K562 (cell line): ENCODE data around the gene ACTN2. TPM values are rescaled to one million over a fixed set of nuclear protein-coding genes. Genes with fewer than 3 reads are reported as not detected.

Experiments
- CHCHD3 ChIP-seq: fragments of 250-450 bp; sonication (Bioruptor Pico); IDR thresholded peaks from 2 replicates; pipeline ENCODE4 v2.1.2; 2022; ENCODE audit warnings: mild to moderate bottlenecking
- CHD7 ChIP-seq: fragments of 200-600 bp; sonication (generic); IDR thresholded peaks from one replicate; pipeline ENCODE4 v1.6.1; 2012; ENCODE audit warnings: mild to moderate bottlenecking, low read depth, low read length, inconsistent platforms
- EP300 ChIP-seq: IDR thresholded peaks from 2 replicates; pipeline ENCODE4 v1.6.1; 2012; ENCODE audit warnings: low read length, improper control_type of control experiment
- GATAD2B ChIP-seq: fragments of 450-650 bp; IDR thresholded peaks from 2 replicates; pipeline ENCODE4 v1.6.1; 2017; ENCODE audit warnings: mild to moderate bottlenecking, borderline replicate concordance
- ILK ChIP-seq: fragments of 450-650 bp; IDR thresholded peaks from 2 replicates; pipeline ENCODE4 v1.6.1; 2016; ENCODE audit warnings: missing genetic modification characterization, low read depth, mild to moderate bottlenecking, missing compliant biosample characterization, moderate library complexity, borderline replicate concordance
- KDM2B ChIP-seq: fragments of 250-450 bp; sonication (Bioruptor Pico); IDR thresholded peaks from 2 replicates; pipeline ENCODE4 v1.8.0; 2021; ENCODE audit warnings: mild to moderate bottlenecking, moderate library complexity
- MBD2 ChIP-seq: sonication (generic); IDR thresholded peaks from 2 replicates; pipeline ENCODE4 v1.6.1; 2016; ENCODE audit warnings: low read depth, borderline replicate concordance
- MTA3 ChIP-seq: fragments of 450-650 bp; formaldehyde crosslinking; IDR thresholded peaks from 2 replicates; pipeline ENCODE4 v1.6.1; 2017; ENCODE audit warnings: mild to moderate bottlenecking, borderline replicate concordance
- NR3C1 ChIP-seq: sonication (generic); formaldehyde crosslinking; IDR thresholded peaks from 2 replicates; pipeline ENCODE4 v1.8.1; 2022; ENCODE audit warnings: missing genetic modification reagents
- POLR2G ChIP-seq: fragments of 200-400 bp; formaldehyde crosslinking; IDR thresholded peaks from 2 replicates; pipeline ENCODE4 v1.6.1; 2017; ENCODE audit warnings: low read depth, mild to moderate bottlenecking, antibody characterized with exemption, low read length, moderate library complexity
- POLR2H ChIP-seq: IDR thresholded peaks from 2 replicates; pipeline ENCODE4 v1.6.1; 2016; ENCODE audit warnings: missing genetic modification characterization, low read depth, mild to moderate bottlenecking, control low read depth, missing compliant biosample characterization, moderate library complexity
- PRMT5 ChIP-seq: sonication (generic); formaldehyde crosslinking; IDR thresholded peaks from 2 replicates; pipeline ENCODE4 v1.5.0; 2020; ENCODE audit warnings: missing genetic modification reagents
- SMAD2 ChIP-seq: fragments of 150-350 bp; IDR thresholded peaks from 2 replicates; pipeline ENCODE4 v1.6.1; 2014; ENCODE audit warnings: low read depth, mild to moderate bottlenecking, low read length
- SMC3 ChIP-seq: conservative IDR thresholded peaks from 2 replicates; pipeline ENCODE4 v1.6.1; 2011; ENCODE audit warnings: low read depth, low read length, improper control_type of control experiment; ENCODE audit not compliant: insufficient read depth
- STAT5A ChIP-seq: IDR thresholded peaks from 2 replicates; pipeline ENCODE4 v1.6.1; 2012; ENCODE audit warnings: low read length, inconsistent platforms, borderline replicate concordance
- TEAD1 ChIP-seq, 2 experiments: fragments of 450-650 bp in 1 of 2; sonication (generic) in 1 of 2; formaldehyde crosslinking; IDR thresholded peaks; 2 replicates each; pipeline versions ENCODE4 v1.4.0 to v1.8.0; 2020 to 2022; ENCODE audit warnings: mild to moderate bottlenecking in 2 of 2, missing genetic modification reagents in 1 of 2
- ZNF24 ChIP-seq: fragments of 450-650 bp; IDR thresholded peaks from 2 replicates; pipeline ENCODE4 v1.6.1; 2016
- ZNF384 ChIP-seq: IDR thresholded peaks from 2 replicates; pipeline ENCODE4 v1.6.1; 2012; ENCODE audit warnings: low read depth, low read length, improper control_type of control experiment
- ZNF696 ChIP-seq: fragments of 250-450 bp; sonication (Bioruptor Pico); conservative IDR thresholded peaks from 2 replicates; pipeline ENCODE4 v1.4.0; 2020; ENCODE audit warnings: mild to moderate bottlenecking, moderate library complexity
- polyA plus RNA-seq, 8 experiments: library from polyadenylated mRNA; depleted of rRNA in 4 of 8; stranded (reverse) in 5 of 8; unstranded in 3 of 8; fragments of >200 nt; fragmentation: Nextera tagmentation in 2 of 8; fragmentation: Illumina TruSeq in 1 of 8; extraction: Ambion mirVana in 2 of 8; extraction: Trizol in 1 of 8; gene quantifications; 2 replicates each; pipeline versions ENCODE4 v1.2.1 to v1.2.3, GENCODE V29; 2011 to 2014; ENCODE audit warnings: inconsistent platforms in 1 of 8, missing spikeins in 1 of 8
- total RNA-seq, 7 experiments: library from RNA; depleted of rRNA in 6 of 7; stranded (reverse); fragments of >200 nt in 6 of 7; fragmentation: Illumina TruSeq in 2 of 7; extraction: Trizol in 2 of 7; gene quantifications; 2 replicates each; pipeline versions ENCODE4 v1.2.1 to v1.2.3, GENCODE V29; 2011 to 2021; ENCODE audit warnings: low replicate concordance in 1 of 7

Gene ACTN2
- total and polyA plus RNA-seq, 9 of the 15 experiments (the other 6 are each of a cell fraction or from before 2014, with no cell fraction given): 0.18 to 0.94 (median 0.42) TPM

GRCh38 chr1:236795035-236795756, 108.9 kb downstream of the ACTN2 start, which contains the start of gene MTR (continued):
- TF ChIP-seq SMAD2: no peak
- peak; percentile 53; the same call in 1 of the 2 replicates for TF ChIP-seq MTA3
- peak; percentile 33; the same call in 1 of the 2 replicates for TF ChIP-seq EP300
- 0 out of 2 replicates have a peak, but pooled peaks have one; percentile 17 for TF ChIP-seq ZNF24
- TF ChIP-seq KDM2B: peak; percentile 92
- TF ChIP-seq PRMT5 (CRISPR knock-in tag): no peak
- TF ChIP-seq MBD2: peak; percentile 99
- TF ChIP-seq POLR2H (tag): peak; percentile 89
- no peak for TF ChIP-seq ILK
- peak in 1 of 2 experiments; percentile 18; a peak in 1 of 4 replicates for TF ChIP-seq TEAD1 (CRISPR knock-in tag; IDR thresholded peaks at IDR 0.05)
- TF ChIP-seq ZNF384: no peak
- TF ChIP-seq GATAD2B: no peak
- no peak for TF ChIP-seq ZNF696
- no peak; the same call in 1 of the 2 replicates for TF ChIP-seq STAT5A
- peak; percentile 88 for TF ChIP-seq NR3C1 (CRISPR knock-in tag)
- TF ChIP-seq POLR2G: peak; percentile 99
- TF ChIP-seq CHCHD3 (CRISPR knock-in tag): no peak
- TF ChIP-seq CHD7: no peak
- no peak for TF ChIP-seq SMC3
